ENCODE data around the gene ARFIP2. TPM values are rescaled to one million over a fixed set of nuclear protein-coding genes. Genes with fewer than 3 reads are reported as not detected.

The ARFIP2 gene
- total RNA-seq, 1 experiment from 2014 or later: 65.0 TPM

DNA sequence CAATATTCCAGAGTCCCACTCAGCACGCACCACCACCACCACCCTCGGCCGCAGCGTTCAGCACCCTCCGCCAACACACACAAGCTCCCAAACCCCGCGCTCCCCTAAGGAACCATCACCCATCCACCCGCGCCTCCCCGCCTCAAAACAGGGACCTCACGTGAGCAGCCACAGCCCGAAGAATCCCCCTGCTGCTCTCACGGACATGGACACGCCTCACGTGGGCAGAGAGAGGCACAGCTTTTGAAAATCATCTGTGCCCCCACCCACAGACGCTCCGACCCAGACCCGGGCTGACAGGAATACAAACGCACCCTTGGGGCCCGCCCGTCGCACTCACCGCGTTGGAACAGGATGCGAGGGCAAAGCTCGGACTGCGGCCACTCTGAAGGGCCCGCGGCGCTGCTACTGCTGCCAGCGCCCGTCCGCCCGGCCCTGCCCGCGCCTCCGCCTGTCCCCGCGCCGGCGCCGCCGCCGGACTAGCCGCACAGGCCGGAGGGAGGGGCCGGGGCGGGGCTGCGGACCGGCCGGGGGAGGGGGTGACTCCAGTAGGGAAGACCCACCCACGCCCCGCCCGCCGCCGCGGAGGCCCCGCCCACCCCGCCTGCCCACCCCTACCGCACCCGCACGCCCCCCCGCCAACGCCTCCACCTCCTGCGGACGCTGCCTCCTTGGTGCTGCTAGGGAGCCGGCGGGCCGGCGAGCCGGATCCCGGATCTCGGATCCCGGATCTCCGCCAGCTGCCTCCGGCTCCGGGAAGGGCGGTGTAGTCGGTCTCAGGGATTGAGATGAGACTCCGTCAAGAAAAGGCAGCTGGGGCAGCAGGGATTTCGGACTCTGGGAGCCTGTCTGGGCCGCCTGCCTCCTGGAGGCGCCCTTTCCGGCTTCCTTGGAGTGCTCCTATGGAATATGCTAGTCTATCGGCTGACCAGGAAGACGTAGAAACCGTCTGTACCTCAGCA lies 7.4 kb downstream of the ARFIP2 start, which contains the start of gene TRIM3:
TSS of gene TRIM3 (minus strand) at position 491 of the 962 bp plus-strand sequence. CDS start 8,246 bp downstream, outside the sequence.
- CTCF ChIA-PET: interaction anchor here (0.5 to 2.4 kb wide), 3 partner anchors 95 to 771 kb away, joined by 3 to 5 read pairs (median 4); no protein-coding TSS in a partner anchor

DNA sequence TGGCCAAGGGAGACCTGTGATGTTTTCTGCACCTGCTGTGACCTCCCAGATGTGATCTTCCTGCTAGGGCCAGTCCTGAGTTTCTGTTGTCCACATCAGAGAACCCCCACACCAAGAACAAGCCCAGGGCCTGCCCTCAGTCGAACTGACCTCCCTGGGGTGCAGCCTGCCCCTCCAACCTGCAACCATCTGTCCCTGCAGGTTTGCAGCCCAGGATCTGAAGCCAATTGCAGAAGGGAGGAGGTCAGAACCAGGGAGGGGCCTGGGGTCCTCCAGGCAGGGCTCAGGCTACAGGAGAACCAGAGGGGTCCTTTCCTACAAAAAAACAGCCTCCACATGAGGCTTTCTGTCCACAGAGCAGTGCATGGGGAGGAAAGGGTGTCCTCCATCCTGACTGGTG lies 8.2 kb downstream of the ARFIP2 start:
- ChIA-PET POLR2A (ENCODE audit: low non-redundant PET) (interaction anchor here (0.6 kb wide), 1 partner anchor 83 kb away, joined by 3 read pairs; the partner anchor contains the start of gene SMPD1), CTCF (interaction anchor here (0.5 to 2.4 kb wide), 2 partner anchors 94 to 368 kb away, joined by 4 to 5 read pairs; no protein-coding TSS in a partner anchor)
- TF ChIP-seq, protein P1, sequence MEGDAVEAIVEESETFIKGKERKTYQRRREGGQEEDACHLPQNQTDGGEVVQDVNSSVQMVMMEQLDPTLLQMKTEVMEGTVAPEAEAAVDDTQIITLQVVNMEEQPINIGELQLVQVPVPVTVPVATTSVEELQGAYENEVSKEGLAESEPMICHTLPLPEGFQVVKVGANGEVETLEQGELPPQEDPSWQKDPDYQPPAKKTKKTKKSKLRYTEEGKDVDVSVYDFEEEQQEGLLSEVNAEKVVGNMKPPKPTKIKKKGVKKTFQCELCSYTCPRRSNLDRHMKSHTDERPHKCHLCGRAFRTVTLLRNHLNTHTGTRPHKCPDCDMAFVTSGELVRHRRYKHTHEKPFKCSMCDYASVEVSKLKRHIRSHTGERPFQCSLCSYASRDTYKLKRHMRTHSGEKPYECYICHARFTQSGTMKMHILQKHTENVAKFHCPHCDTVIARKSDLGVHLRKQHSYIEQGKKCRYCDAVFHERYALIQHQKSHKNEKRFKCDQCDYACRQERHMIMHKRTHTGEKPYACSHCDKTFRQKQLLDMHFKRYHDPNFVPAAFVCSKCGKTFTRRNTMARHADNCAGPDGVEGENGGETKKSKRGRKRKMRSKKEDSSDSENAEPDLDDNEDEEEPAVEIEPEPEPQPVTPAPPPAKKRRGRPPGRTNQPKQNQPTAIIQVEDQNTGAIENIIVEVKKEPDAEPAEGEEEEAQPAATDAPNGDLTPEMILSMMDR (conservative IDR thresholded peaks at IDR 0.05; ENCODE audit: low read depth, low read length): no peak
- H3K36me3 ChIP-seq (ENCODE audit: insufficient read depth, low read length, poor library complexity, severe bottlenecking): peaks cover 10% of the 10 kb centered on the region
- no peak overlapping the region for H3K27ac ChIP-seq (ENCODE audit: low read depth, low read length, poor library complexity, severe bottlenecking)
- H3K27me3 ChIP-seq (replicated peaks; ENCODE audit: insufficient read depth, low read depth, low read length, poor library complexity): no peaks in the 10 kb centered on the region
- peak overlapping the region; percentile 82 for H3K4me3 ChIP-seq (ENCODE audit: low read depth, low read length, poor library complexity, severe bottlenecking)
- peaks cover 30% of the 10 kb centered on the region for H3K4me1 ChIP-seq (ENCODE audit: insufficient read depth, low read length, poor library complexity, severe bottlenecking)
- no peak for DNase-seq (ENCODE audit: low spot score)
- H3K9me3 ChIP-seq (ENCODE audit: low read depth, low read length, poor library complexity, severe bottlenecking): no peaks in the 10 kb centered on the region
- intact Hi-C loops (cut with micrococcal nuclease; ENCODE audit: unreplicated experiment): no loop called here
- no TSS peak for BruUV-seq (replicated peaks)

More for the DNA sequence above, 7.4 kb downstream of the ARFIP2 start, which contains the start of gene TRIM3:
- H3K4me1 ChIP-seq (ENCODE audit: insufficient read depth, low read length, poor library complexity, severe bottlenecking): peaks cover 26% of the 10 kb centered on the region
- no peak for TF ChIP-seq EZH2 (IDR thresholded peaks at IDR 0.05; ENCODE audit: borderline replicate concordance, low read depth, low read length, poor library complexity, severe bottlenecking)
- TF ChIP-seq, protein P1 (conservative IDR thresholded peaks at IDR 0.05; ENCODE audit: low read depth, low read length): peak; percentile 46
- peak within 1 kb of the TSS; percentile 86 for H3K27ac ChIP-seq (ENCODE audit: low read depth, low read length, poor library complexity, severe bottlenecking)
- H3K36me3 ChIP-seq (ENCODE audit: insufficient read depth, low read length, poor library complexity, severe bottlenecking): peaks cover 18% of the 10 kb centered on the region
- no TSS peak for BruUV-seq (replicated peaks)
- peak; percentile 88 for DNase-seq (ENCODE audit: low spot score)
- intact Hi-C loops (cut with micrococcal nuclease; ENCODE audit: unreplicated experiment): no loop called here
- H3K9me3 ChIP-seq (ENCODE audit: low read depth, low read length, poor library complexity, severe bottlenecking): no peaks in the 10 kb centered on the region
- H3K27me3 ChIP-seq (replicated peaks; ENCODE audit: insufficient read depth, low read depth, low read length, poor library complexity): no peaks in the 10 kb centered on the region
- POLR2A ChIA-PET (ENCODE audit: low non-redundant PET): interaction anchor here (0.6 to 1.2 kb wide), 2 partner anchors 83 kb away, joined by 3 to 12 read pairs; partner anchors contain the start of gene SMPD1
- peak within 1 kb of the TSS; percentile 82 for H3K4me3 ChIP-seq (ENCODE audit: low read depth, low read length, poor library complexity, severe bottlenecking)

DNA sequence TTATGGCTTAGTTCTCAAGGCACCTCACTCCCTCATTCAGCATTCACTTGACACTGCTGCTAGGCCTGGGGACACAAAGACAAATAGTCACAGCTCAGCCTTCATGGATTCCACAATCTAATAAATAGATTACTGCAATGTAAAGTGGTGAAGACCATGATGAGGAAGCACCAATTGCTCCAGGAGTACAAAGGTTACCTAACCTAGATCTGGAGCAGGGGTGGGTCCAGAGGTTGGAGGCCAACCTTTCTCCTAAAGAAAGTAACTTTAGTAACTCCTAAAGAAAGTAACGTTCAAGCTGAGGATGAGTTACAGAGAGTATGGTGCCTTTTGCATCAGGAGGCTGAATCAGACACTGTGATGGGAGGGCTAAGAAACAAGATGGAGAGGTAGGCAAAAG lies 11.5 kb downstream of the ARFIP2 start:
- TF ChIP-seq, protein P1 (conservative IDR thresholded peaks at IDR 0.05; ENCODE audit: low read depth, low read length): no peak
- TF ChIP-seq EZH2 (IDR thresholded peaks at IDR 0.05; ENCODE audit: borderline replicate concordance, low read depth, low read length, poor library complexity, severe bottlenecking): no peak
- POLR2A ChIA-PET (ENCODE audit: low non-redundant PET): no interaction called here
- Histone ChIP-seq H3K27ac (ENCODE audit: low read depth, low read length, poor library complexity, severe bottlenecking) (peak overlapping the region; percentile 62), H3K4me1 (ENCODE audit: insufficient read depth, low read length, poor library complexity, severe bottlenecking) (peaks cover 30% of the 10 kb centered on the region), H3K9me3 (ENCODE audit: low read depth, low read length, poor library complexity, severe bottlenecking) (no peaks in the 10 kb centered on the region), H3K4me3 (ENCODE audit: low read depth, low read length, poor library complexity, severe bottlenecking) (no peak overlapping the region), H3K27me3 (replicated peaks; ENCODE audit: insufficient read depth, low read depth, low read length, poor library complexity) (no peaks in the 10 kb centered on the region), H3K36me3 (ENCODE audit: insufficient read depth, low read length, poor library complexity, severe bottlenecking) (peaks cover 15% of the 10 kb centered on the region)
- intact Hi-C loops (cut with micrococcal nuclease; ENCODE audit: unreplicated experiment): loop anchor here (5.0 to 10.0 kb wide), 2 partner anchors 148 to 235 kb away; partner anchors contain the start of genes CNGA4, FHIP1B and TPP1
- no peak for DNase-seq (ENCODE audit: low spot score)
- BruUV-seq (replicated peaks): no TSS peak
- CTCF ChIA-PET: interaction anchor here (0.5 to 1.1 kb wide), 4 partner anchors 26 to 203 kb away, joined by 3 to 7 read pairs (median 4); no protein-coding TSS in a partner anchor
